ENCODE data around the gene UCK1. TPM values are rescaled to one million over a fixed set of nuclear protein-coding genes. Genes with fewer than 3 reads are reported as not detected.
A peak's percentile ranks its signal among the peaks of the same experiment; 100 is the strongest.

The UCK1 gene
- total RNA-seq, 3 donors from 2014 or later: 25.2 to 43.4 (median 27.4) TPM

DNA sequence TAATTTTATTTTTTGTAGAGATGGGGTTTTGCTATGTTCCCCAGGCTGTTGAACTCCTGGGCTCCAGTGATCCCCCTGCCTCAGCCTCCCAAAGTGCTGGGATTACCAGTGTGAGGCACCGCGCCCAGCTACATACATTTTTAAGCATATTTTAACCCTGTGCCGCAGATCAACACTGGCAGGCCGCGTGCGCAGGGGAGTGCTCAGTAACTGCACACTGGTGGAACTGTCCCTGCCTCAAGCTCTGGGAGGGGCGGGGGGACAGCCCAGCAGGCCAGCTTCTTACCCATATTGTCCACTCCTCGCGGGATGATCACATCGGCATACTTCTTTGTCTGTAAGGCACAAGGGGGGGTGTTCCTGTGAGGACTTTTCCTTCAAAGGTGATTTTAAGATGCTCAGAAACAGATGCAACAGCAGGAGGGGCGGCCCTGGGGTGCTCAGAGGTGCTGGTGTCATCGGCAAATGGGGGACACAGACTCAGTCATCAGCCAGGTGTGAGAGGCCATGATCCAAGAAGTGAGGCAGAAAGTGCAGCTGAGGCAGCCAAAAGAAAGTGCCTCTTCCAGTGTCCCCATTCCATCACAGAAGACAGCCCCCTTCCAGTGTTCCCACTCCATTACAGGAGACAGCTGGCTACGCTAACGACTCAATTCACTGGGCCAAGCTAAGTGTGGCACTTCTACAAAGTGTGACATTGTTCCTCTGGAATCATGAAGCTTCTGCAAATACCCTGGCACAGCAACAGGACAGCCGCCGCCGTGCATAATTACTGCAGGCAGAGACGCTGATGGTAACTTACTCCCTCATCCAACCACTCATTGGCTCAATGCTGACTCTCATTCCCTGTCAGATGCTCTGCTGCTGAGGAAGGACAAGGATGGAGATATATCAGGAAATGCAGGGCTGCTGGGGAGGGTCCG, 5.2 kb downstream of the UCK1 start:
- Histone ChIP-seq H3K4me3 (no peak overlapping the region), H3K9me3 (no peaks in the 10 kb centered on the region), H3K4me1 (ENCODE audit: low read depth) (peaks cover 10% of the 10 kb centered on the region), H3K36me3 (ENCODE audit: low read depth) (no peaks in the 10 kb centered on the region)
- ATAC-seq: no peak
- intact Hi-C loops (cut with DNase I, micrococcal nuclease): no loop called here
- TF ChIP-seq, protein P1, sequence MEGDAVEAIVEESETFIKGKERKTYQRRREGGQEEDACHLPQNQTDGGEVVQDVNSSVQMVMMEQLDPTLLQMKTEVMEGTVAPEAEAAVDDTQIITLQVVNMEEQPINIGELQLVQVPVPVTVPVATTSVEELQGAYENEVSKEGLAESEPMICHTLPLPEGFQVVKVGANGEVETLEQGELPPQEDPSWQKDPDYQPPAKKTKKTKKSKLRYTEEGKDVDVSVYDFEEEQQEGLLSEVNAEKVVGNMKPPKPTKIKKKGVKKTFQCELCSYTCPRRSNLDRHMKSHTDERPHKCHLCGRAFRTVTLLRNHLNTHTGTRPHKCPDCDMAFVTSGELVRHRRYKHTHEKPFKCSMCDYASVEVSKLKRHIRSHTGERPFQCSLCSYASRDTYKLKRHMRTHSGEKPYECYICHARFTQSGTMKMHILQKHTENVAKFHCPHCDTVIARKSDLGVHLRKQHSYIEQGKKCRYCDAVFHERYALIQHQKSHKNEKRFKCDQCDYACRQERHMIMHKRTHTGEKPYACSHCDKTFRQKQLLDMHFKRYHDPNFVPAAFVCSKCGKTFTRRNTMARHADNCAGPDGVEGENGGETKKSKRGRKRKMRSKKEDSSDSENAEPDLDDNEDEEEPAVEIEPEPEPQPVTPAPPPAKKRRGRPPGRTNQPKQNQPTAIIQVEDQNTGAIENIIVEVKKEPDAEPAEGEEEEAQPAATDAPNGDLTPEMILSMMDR (IDR thresholded peaks at IDR 0.05): no peak
- DNase-seq: no peak

DNA sequence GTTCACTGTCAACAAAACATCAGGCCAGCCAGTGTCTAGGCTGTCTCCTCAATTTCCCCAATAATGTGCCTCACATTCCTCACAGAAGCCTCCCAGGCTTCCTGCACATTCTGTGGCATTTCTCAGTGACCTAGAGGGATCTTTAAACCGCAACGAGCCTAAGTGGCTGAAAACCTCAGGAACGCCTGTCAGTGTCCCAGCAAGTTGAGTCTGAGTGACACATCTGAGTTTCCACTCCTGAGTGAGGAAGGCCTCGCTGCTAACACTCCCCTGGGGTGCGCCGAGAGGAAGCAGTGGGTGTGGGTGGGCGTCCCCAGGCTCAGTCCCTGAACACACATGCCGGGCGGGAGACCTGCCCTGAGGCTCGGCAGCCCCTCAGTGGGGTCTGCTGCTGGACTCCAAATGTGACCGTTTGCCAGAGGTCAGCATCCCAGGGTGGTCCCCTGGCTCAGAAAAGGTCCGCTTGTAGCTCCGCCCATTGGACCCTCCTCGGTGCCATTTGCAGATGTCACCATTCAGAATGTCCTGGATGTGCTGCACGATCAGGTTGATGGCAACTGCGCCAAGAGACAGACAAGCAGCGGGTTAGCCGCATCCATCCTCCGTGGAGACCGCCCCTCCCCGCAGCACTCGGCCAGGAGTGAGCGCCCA, 6.3 kb downstream of the UCK1 start:
- H3K4me3 ChIP-seq: no peak overlapping the region
- no peaks in the 10 kb centered on the region for H3K9me3 ChIP-seq
- no peaks in the 10 kb centered on the region for H3K36me3 ChIP-seq (ENCODE audit: low read depth)
- TF ChIP-seq, protein P1 (IDR thresholded peaks at IDR 0.05): no peak
- intact Hi-C loops (cut with DNase I, micrococcal nuclease): no loop called here
- no peak for DNase-seq
- no peak for ATAC-seq
- peaks cover 3% of the 10 kb centered on the region for H3K4me1 ChIP-seq (ENCODE audit: low read depth)

DNA sequence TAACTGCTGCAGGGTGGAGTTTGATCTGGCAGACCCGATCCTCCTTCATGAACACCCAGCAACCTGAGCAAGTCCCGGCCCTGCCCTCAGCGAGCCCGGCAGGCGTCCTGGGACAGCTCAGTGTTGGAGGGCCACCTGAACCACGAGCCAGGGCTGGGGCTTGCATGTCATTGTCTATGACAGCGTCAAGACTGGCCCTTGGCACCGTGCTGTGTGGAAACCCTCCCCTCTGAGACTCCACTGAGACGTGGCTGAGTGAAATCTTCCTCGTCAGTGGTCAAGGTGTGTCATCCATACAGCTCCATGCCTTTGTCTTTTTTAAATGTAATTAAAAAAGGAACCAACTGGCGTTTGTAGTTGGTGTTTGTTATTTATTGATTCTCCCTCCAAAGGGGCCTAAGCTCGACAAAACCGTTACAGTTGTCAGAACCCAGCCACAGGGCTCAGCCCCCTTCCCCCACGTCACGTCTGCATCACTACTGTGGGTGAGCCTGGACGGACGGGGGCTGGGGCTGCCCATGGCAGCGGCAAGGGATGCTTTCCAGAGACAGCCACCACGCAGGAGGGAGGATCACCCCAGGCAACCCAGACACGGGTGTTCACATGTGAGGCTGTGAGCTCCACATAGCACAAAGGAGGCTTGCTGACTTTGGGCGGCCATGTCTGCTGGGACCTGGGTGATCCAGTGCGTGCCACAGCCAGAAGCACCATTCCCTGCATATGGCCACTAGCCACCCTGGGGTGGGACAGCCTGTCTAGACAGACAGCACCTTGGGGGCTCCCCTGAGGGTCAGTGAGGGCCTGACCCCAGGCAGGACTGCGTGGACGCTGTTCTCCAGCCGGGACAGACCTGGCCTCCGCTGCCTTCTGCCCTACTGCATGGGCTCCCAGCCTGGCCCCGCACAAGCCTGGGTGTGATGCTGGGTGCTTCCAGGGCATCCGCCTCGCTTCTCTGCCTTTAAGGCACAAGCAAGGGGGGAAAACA, 7.3 kb downstream of the UCK1 start:
- ATAC-seq (peak; percentile 12), DNase-seq (no peak)
- no peak overlapping the region for H3K4me3 ChIP-seq
- no peaks in the 10 kb centered on the region for H3K4me1 ChIP-seq (ENCODE audit: low read depth)
- TF ChIP-seq, protein P1 (IDR thresholded peaks at IDR 0.05): no peak
- H3K36me3 ChIP-seq (ENCODE audit: low read depth): peaks cover 7% of the 10 kb centered on the region
- H3K9me3 ChIP-seq: no peaks in the 10 kb centered on the region
- intact Hi-C loops (cut with DNase I, micrococcal nuclease): no loop called here

DNA sequence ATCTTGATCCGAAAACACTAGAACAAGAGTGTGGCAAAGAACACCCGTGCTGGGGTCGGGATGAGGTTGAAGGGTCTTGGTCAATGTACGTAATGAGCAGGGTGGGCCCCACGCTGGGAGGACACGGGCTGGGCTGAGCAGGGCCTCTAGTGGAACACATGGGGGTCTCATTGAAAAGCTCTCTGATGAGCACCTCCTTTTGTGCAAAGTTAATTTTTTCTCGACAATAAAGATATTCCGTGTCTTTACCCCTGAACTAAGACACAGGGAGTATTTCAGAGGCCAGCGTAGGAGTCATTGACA, 8.0 kb downstream of the UCK1 start:
- intact Hi-C loops (cut with DNase I, micrococcal nuclease): no loop called here
- no peak for DNase-seq
- TF ChIP-seq, protein P1 (IDR thresholded peaks at IDR 0.05): no peak
- peaks cover 10% of the 10 kb centered on the region for H3K36me3 ChIP-seq (ENCODE audit: low read depth)
- H3K4me3 ChIP-seq: no peak overlapping the region
- no peak for ATAC-seq
- no peaks in the 10 kb centered on the region for H3K9me3 ChIP-seq
- H3K4me1 ChIP-seq (ENCODE audit: low read depth): no peaks in the 10 kb centered on the region

DNA sequence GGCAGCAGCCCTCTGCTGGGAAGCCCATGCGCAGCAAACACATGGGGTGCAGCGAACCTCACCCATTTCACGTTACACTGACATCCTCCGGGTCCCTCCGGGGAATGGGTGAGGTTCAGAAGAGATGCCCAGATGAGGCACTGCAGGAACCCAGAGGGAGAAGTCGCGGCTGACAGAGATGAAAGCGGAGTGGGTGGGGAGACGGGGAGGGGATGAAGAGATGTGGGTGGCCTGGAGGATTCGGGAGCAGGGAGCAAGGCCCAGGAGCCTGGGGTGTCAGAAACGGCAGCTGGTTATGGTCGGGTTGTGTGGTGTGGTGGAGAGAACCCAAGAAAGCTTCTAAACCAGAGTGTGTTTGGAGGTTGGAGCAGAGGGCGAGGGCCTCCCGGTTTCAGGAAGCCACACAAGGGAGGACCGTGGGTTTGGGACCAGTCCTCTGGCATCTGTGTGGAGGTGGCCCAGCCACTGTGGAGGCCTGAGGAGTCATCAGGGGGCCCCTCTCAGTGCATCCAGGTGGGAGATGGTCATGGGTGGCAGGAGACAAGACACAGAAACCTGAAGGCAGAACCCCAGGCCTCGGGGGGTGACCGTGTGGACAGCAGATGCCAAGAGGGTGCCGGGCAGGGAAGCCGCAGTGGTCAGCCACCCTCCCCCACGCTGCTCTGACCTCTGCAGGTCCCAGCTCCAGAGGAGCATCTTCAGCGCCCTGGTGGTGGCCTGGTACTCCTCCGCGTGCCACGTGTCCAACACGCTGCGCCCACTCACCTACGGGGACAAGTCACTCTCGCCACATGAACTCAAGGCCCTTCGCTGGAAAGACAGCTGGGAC, 8.6 kb downstream of the UCK1 start:
- DNase-seq (no peak), ATAC-seq (no peak)
- H3K4me3 ChIP-seq: no peak overlapping the region
- TF ChIP-seq, protein P1 (IDR thresholded peaks at IDR 0.05): no peak
- no peaks in the 10 kb centered on the region for H3K4me1 ChIP-seq (ENCODE audit: low read depth)
- H3K9me3 ChIP-seq: no peaks in the 10 kb centered on the region
- H3K36me3 ChIP-seq (ENCODE audit: low read depth): peaks cover 10% of the 10 kb centered on the region
- intact Hi-C loops (cut with DNase I, micrococcal nuclease): no loop called here

All from mucosa of descending colon (tissue), 3 donors.